Raji (cell line): ENCODE measurements around the gene GSG1L.

Experiments
- POLR2A ChIP-seq: IDR thresholded peaks from 2 replicates; pipeline ENCODE4 v1.6.1; 2011; ENCODE audit warnings: low read depth, low read length, control low read depth; ENCODE audit not compliant: insufficient read depth

GSG1L gene

GRCh38 chr16:27770271-27771196 is 293.0 kb downstream of the GSG1L start:
- no peak for TF ChIP-seq POLR2A

GRCh38 chr16:27769561-27770255 is 293.8 kb downstream of the GSG1L start:
- no peak for TF ChIP-seq POLR2A

- no peak for TF ChIP-seq POLR2A
Observed at GRCh38 chr16:27768651-27769272, 294.8 kb downstream of the GSG1L start.

- TF ChIP-seq POLR2A: no peak
Observed at GRCh38 chr16:27767971-27768591, 295.4 kb downstream of the GSG1L start.

- TF ChIP-seq POLR2A: no peak
Observed at GRCh38 chr16:27767081-27767480, 296.4 kb downstream of the GSG1L start.

GRCh38 chr16:27766236-27766925 is 297.1 kb downstream of the GSG1L start:
- TF ChIP-seq POLR2A: no peak

GRCh38 chr16:27764869-27765675 is 298.4 kb downstream of the GSG1L start:
- no peak for TF ChIP-seq POLR2A

GRCh38 chr16:27764427-27764826 is 299.1 kb downstream of the GSG1L start:
- no peak for TF ChIP-seq POLR2A

GRCh38 chr16:27762441-27762840 is 301.1 kb downstream of the GSG1L start:
- no peak for TF ChIP-seq POLR2A

- no peak for TF ChIP-seq POLR2A
Observed at GRCh38 chr16:27761816-27762215, 301.7 kb downstream of the GSG1L start.

GRCh38 chr16:27760789-27761176 is 302.7 kb downstream of the GSG1L start:
- no peak for TF ChIP-seq POLR2A

- no peak for TF ChIP-seq POLR2A
Observed at GRCh38 chr16:27759967-27760788, 303.3 kb downstream of the GSG1L start.

- TF ChIP-seq POLR2A: no peak
Observed at GRCh38 chr16:27759301-27759871, 304.1 kb downstream of the GSG1L start.
